Neural cell (in vitro differentiated cells): ENCODE data around the gene CNOT2.

Experiments used
- CTCF ChIP-seq: fragments of 450-650 bp; IDR thresholded peaks from 2 replicates; pipeline ENCODE4 v1.5.1; 2014; ENCODE audit warnings: antibody characterized with exemption, mild to moderate bottlenecking, moderate library complexity; ENCODE audit not compliant: poor library complexity, severe bottlenecking
- EP300 ChIP-seq: fragments of 450-650 bp; conservative IDR thresholded peaks from 2 replicates; pipeline ENCODE4 v1.6.1; 2014; ENCODE audit warnings: antibody characterized with exemption, mild to moderate bottlenecking, moderate library complexity; ENCODE audit not compliant: poor library complexity, severe bottlenecking
- EZH2 ChIP-seq: fragments of 200-600, 300-800 bp; shearing (Covaris generic), sonication (generic); IDR thresholded peaks from 2 replicates; pipeline ENCODE4 v1.6.1; 2014; ENCODE audit warnings: antibody characterized with exemption, low read length, borderline replicate concordance, mild to moderate bottlenecking; ENCODE audit not compliant: insufficient read depth, poor library complexity, severe bottlenecking
- MXI1 ChIP-seq: fragments of 450-650 bp; conservative IDR thresholded peaks from 2 replicates; pipeline ENCODE4 v1.6.1; 2014; ENCODE audit warnings: antibody characterized with exemption, mild to moderate bottlenecking; ENCODE audit not compliant: poor library complexity, severe bottlenecking
- POLR2AphosphoS5 ChIP-seq: IDR thresholded peaks from 2 replicates; pipeline ENCODE4 v1.6.1; 2012
- REST ChIP-seq: IDR thresholded peaks from 2 replicates; pipeline ENCODE4 v1.6.1; 2012; ENCODE audit warnings: borderline replicate concordance

- TF ChIP-seq CTCF (no peak), EZH2 (no peak), MXI1 (no peak), POLR2AphosphoS5 (no peak), REST (no peak), EP300 (no peak)
Observed at GRCh38 chr12:70245458-70245857, 2.2 kb downstream of the CNOT2 start.
